Measurements from ENCODE around the gene MAPK11.
A peak's percentile ranks its signal among the peaks of the same experiment; 100 is the strongest.

Gene MAPK11

DNA sequence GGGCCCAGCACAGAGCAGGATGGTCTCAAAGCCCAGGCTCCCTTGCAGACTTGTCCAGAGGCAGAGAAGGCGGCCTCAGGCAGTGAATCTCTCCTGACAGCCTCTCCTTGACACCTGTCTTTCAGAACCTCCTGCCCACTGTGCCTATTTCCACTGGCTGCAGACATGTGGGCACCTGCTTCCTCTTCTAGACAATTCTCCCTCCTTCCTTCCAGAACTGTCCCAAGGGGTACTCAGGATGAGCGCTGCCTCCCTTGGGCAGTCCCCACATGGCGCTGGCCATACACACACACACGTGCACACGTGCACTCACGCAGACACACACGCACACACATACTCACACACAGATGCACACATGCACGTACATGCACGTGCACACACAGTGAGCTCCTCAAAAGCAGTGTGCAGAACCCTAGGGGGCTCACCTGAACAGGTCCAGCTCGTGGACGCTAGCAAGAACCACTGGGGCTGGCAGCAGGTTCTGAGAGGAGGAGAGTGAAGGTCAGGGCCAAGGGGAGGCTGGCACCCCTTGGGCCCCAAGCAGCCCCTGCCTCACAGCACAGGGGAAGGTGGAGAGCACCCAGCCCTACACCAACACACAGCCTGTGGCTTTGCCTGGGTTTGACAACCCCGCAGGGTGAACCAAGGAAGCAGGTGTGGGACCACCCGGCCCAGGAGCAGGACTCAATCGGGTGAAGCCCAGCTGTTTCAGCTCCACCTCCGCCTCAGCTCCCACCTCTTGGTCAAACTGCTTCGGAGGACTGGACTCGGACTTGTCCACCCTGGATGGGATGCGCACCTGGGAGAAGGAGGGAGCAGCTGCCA is 45.3 kb upstream of the MAPK11 start:
- H3K9me3 ChIP-seq (ENCODE audit: insufficient read depth, low read length): no peaks in the 10 kb centered on the region
- no peaks in the 10 kb centered on the region for H3K79me2 ChIP-seq (ENCODE audit: low read length)
- no peak overlapping the region for H2AFZ ChIP-seq (ENCODE audit: low read depth, low read length)
- TF ChIP-seq, protein P1, sequence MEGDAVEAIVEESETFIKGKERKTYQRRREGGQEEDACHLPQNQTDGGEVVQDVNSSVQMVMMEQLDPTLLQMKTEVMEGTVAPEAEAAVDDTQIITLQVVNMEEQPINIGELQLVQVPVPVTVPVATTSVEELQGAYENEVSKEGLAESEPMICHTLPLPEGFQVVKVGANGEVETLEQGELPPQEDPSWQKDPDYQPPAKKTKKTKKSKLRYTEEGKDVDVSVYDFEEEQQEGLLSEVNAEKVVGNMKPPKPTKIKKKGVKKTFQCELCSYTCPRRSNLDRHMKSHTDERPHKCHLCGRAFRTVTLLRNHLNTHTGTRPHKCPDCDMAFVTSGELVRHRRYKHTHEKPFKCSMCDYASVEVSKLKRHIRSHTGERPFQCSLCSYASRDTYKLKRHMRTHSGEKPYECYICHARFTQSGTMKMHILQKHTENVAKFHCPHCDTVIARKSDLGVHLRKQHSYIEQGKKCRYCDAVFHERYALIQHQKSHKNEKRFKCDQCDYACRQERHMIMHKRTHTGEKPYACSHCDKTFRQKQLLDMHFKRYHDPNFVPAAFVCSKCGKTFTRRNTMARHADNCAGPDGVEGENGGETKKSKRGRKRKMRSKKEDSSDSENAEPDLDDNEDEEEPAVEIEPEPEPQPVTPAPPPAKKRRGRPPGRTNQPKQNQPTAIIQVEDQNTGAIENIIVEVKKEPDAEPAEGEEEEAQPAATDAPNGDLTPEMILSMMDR (IDR thresholded peaks at IDR 0.05; ENCODE audit: low read depth, low read length): no peak
- TF ChIP-seq EZH2phosphoT487 (IDR thresholded peaks at IDR 0.05; ENCODE audit: low read depth): no peak
- H4K20me1 ChIP-seq (ENCODE audit: insufficient read depth, low read length): no peaks in the 10 kb centered on the region
- peak overlapping the region; percentile 88 for H3K4me2 ChIP-seq (ENCODE audit: low read length)
- H3K36me3 ChIP-seq (replicated peaks; ENCODE audit: low read depth, low read length): no peaks in the 10 kb centered on the region
- H3K4me1 ChIP-seq (ENCODE audit: low read length): peaks cover 32% of the 10 kb centered on the region
- H3K4me3 ChIP-seq (ENCODE audit: low read length): peak overlapping the region; percentile 79
- H3K9ac ChIP-seq (ENCODE audit: low read length): peak overlapping the region; percentile 63; the same call in 1 of the 2 replicates
- H3K27ac ChIP-seq (ENCODE audit: low read length): no peak overlapping the region
- 0 out of 2 replicates have a peak, but pooled peaks cover 9% of the 10 kb centered on the region for H3K27me3 ChIP-seq (ENCODE audit: low read depth, low read length)

DNA sequence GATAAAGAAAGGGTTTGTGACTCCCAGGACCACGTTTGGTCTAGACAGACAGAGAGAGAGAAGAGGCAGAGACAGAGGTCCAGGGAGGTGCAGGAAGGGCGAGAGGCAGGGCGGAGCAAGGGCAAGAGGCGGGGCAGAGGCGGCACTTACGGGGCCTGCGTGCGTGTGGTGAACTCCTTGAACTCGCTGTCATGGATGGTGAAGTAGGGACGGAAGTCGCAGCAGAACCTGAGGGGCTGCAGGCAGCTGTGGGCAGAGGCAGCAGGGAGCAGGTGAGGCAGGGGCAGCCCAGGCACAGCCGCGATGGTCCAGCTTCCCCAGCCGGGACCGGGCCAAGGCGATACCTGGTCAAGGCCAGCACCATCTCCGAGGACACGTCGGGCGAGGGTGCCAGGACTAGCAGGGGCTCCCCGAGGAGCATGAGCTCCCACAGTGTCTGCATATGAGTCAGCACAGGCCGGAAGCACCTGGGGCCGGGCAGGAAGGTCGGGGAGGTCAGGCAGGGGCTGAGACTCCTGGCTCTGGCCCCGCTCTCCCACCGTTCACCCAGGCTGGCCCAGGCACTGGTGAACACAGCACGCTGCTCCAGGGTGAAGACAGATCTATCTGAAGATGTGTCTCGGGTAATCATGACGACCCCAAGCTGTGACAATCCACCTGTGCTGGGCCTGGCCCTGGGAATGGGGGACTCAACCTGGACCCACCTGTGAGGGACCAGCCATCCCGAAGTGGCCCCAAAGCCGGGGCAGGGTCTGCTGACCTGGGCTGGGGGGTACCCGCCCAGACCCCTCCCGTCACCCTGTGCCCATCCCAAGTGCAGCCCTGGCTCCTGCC is 44.5 kb upstream of the MAPK11 start:
- peak overlapping the region; percentile 79 for H3K4me3 ChIP-seq (ENCODE audit: low read length)
- peak overlapping the region; percentile 72; the same call in 1 of the 2 replicates for H2AFZ ChIP-seq (ENCODE audit: low read depth, low read length)
- no peak overlapping the region for H3K27ac ChIP-seq (ENCODE audit: low read length)

DNA sequence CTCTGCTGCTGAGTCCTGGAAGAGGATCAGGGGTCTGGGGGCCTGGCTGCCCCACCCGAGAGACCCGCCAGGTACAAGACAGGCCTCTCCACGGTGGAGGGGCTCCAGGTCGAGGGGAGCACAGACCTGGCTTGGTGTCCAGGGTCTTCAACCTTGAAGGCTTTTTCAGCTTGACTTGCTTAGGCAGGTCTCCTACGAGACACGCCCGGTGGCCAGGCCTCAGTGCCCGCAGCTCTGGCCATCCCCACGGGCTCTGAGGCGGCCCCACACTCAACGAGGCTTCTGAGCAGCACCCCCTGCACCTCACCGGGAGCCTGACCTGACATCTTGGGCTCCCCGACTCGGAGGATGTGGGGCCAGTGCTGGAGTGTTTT is 43.9 kb upstream of the MAPK11 start:
- Histone ChIP-seq H3K79me2 (ENCODE audit: low read length) (no peaks in the 10 kb centered on the region), H4K20me1 (ENCODE audit: insufficient read depth, low read length) (no peaks in the 10 kb centered on the region), H3K36me3 (replicated peaks; ENCODE audit: low read depth, low read length) (no peaks in the 10 kb centered on the region), H3K27me3 (ENCODE audit: low read depth, low read length) (0 out of 2 replicates have a peak, but pooled peaks cover 6% of the 10 kb centered on the region), H3K4me3 (ENCODE audit: low read length) (peak overlapping the region; percentile 79), H3K9me3 (ENCODE audit: insufficient read depth, low read length) (no peaks in the 10 kb centered on the region), H3K4me2 (ENCODE audit: low read length) (peak overlapping the region; percentile 88), H3K27ac (ENCODE audit: low read length) (no peak overlapping the region), H3K9ac (ENCODE audit: low read length) (peak overlapping the region; percentile 63), H3K4me1 (ENCODE audit: low read length) (peaks cover 31% of the 10 kb centered on the region), H2AFZ (ENCODE audit: low read depth, low read length) (peak overlapping the region; percentile 72; the same call in 1 of the 2 replicates)
- TF ChIP-seq, protein P1 (IDR thresholded peaks at IDR 0.05; ENCODE audit: low read depth, low read length): no peak
- no peak for TF ChIP-seq EZH2phosphoT487 (IDR thresholded peaks at IDR 0.05; ENCODE audit: low read depth)

More for the DNA sequence above, 44.5 kb upstream of the MAPK11 start:
- H3K4me1 ChIP-seq (ENCODE audit: low read length): peaks cover 32% of the 10 kb centered on the region
- no peaks in the 10 kb centered on the region for H3K79me2 ChIP-seq (ENCODE audit: low read length)
- H3K9me3 ChIP-seq (ENCODE audit: insufficient read depth, low read length): no peaks in the 10 kb centered on the region
- no peaks in the 10 kb centered on the region for H3K36me3 ChIP-seq (replicated peaks; ENCODE audit: low read depth, low read length)
- H4K20me1 ChIP-seq (ENCODE audit: insufficient read depth, low read length): no peaks in the 10 kb centered on the region
- TF ChIP-seq, protein P1 (IDR thresholded peaks at IDR 0.05; ENCODE audit: low read depth, low read length): no peak
- no peak for TF ChIP-seq EZH2phosphoT487 (IDR thresholded peaks at IDR 0.05; ENCODE audit: low read depth)
- peak overlapping the region; percentile 88 for H3K4me2 ChIP-seq (ENCODE audit: low read length)
- H3K27me3 ChIP-seq (ENCODE audit: low read depth, low read length): 0 out of 2 replicates have a peak, but pooled peaks cover 9% of the 10 kb centered on the region
- peak overlapping the region; percentile 63 for H3K9ac ChIP-seq (ENCODE audit: low read length)

DNA sequence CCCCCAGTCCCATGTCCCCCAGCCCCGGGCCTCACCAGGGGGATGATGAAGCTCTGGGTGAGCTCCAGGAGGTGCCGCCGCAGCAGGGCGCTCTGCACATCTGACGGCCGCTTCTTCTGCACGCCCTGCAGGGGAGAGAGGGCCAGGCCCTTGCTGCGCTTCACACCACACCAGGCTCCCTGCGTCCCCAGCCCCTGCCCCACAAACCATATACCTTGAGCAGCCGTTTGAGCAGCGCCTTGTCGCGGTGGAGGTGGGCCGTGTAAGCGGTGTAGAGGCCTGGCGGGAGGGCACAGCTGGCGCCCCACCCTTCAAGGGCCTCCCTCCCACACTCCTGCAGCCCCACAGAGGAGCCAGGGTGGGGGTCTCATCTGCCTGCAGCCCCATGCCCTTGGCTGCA is 43.4 kb upstream of the MAPK11 start:
- peak overlapping the region; percentile 79 for H3K4me3 ChIP-seq (ENCODE audit: low read length)

More for the DNA sequence above, 43.4 kb upstream of the MAPK11 start:
- Histone ChIP-seq H4K20me1 (ENCODE audit: insufficient read depth, low read length) (no peaks in the 10 kb centered on the region), H3K27me3 (ENCODE audit: low read depth, low read length) (0 out of 2 replicates have a peak, but pooled peaks cover under 1% of the 10 kb centered on the region), H3K4me2 (ENCODE audit: low read length) (peak overlapping the region; percentile 88), H3K9me3 (ENCODE audit: insufficient read depth, low read length) (no peaks in the 10 kb centered on the region), H3K79me2 (ENCODE audit: low read length) (no peaks in the 10 kb centered on the region), H3K36me3 (replicated peaks; ENCODE audit: low read depth, low read length) (no peaks in the 10 kb centered on the region), H3K4me1 (ENCODE audit: low read length) (peaks cover 26% of the 10 kb centered on the region), H3K9ac (ENCODE audit: low read length) (peak overlapping the region; percentile 63), H3K27ac (ENCODE audit: low read length) (no peak overlapping the region), H2AFZ (ENCODE audit: low read depth, low read length) (no peak overlapping the region)
- no peak for TF ChIP-seq EZH2phosphoT487 (IDR thresholded peaks at IDR 0.05; ENCODE audit: low read depth)
- TF ChIP-seq, protein P1 (IDR thresholded peaks at IDR 0.05; ENCODE audit: low read depth, low read length): no peak

Data from OCI-LY3 (cell line).